Endothelial cell of umbilical vein (primary cell): Measurements from ENCODE around the gene TLCD2.

Source experiments
- CTCF ChIP-seq, 2 donors: IDR thresholded peaks; 1 replicate in 1 of 2; 2 replicates in 1 of 2; pipeline ENCODE4 v1.5.1; 2011; ENCODE audit warnings: low read length in 2 of 2, mild to moderate bottlenecking in 2 of 2, moderate library complexity in 2 of 2, control low read depth in 1 of 2, inconsistent platforms in 1 of 2, low read depth in 1 of 2; ENCODE audit not compliant: insufficient read depth in 1 of 2; ENCODE audit errors: extremely low read depth in 1 of 2
- EZH2 ChIP-seq: IDR thresholded peaks from 2 replicates; pipeline ENCODE4 v1.6.1; 2012; ENCODE audit warnings: borderline replicate concordance, low read depth, mild to moderate bottlenecking, moderate library complexity, low read length, inconsistent platforms; ENCODE audit not compliant: severe bottlenecking
- MYC ChIP-seq: IDR thresholded peaks from one replicate; pipeline ENCODE4 v1.6.1; 2011; ENCODE audit warnings: mild to moderate bottlenecking, low read depth, low read length
- POLR2A ChIP-seq: IDR thresholded peaks from 2 replicates; pipeline ENCODE4 v1.6.1; 2012; ENCODE audit warnings: low read depth, mild to moderate bottlenecking, control low read depth, low read length
- POLR2AphosphoS5 ChIP-seq: IDR thresholded peaks from 2 replicates; pipeline ENCODE4 v1.6.1; 2012; ENCODE audit warnings: low read depth, mild to moderate bottlenecking, control low read depth, low read length, moderate library complexity; ENCODE audit not compliant: insufficient read depth

DNA sequence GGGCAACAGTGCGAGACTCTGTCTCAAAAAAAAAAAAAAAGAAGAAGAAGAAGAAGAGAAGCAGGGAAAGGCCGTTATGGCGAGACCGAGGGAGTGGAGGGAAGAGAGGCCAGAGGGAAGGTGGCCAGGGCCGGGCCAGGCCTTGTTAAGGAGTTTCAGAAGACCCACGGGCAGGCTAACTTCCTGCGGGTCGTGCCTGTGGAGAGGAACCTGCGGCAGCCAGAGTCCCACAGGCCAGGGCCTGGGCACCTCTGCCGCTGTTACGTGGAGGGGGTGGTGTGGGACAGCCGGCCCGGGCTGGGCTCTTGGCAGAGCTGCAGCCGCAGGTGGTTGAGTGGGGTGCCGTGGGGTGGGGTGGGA, 19.8 kb upstream of the TLCD2 start:
- TF ChIP-seq CTCF (IDR thresholded peaks at IDR 0.05; ENCODE audit: extremely low read depth in 1 of 2, insufficient read depth in 1 of 2, low read depth in 1 of 2, low read length in 2 of 2) (no peak), POLR2A (no peak), POLR2AphosphoS5 (no peak), EZH2 (no peak), MYC (no peak)
